Measurements from ENCODE around the gene CNR2.

DNA sequence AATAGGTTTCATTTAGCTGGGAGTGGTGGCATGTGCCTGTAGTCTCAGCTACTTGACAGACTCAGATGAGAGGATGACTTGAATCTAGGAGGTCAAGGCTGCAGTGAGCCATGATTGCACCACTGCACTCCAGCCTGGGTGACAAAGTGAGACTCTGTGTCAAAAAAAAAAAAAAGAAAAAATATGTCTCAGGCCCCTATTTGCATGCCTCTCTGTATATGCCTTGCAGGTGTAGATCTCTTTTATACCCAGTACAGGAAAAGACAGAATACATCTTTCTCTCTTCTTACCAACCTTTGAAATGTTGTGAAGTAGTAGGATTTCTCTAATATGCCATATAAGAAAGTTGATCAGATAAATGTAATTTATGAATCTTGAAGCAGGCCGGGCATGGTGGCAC is 6.4 kb downstream of the CNR2 start:
- TF ChIP-seq, protein P1, sequence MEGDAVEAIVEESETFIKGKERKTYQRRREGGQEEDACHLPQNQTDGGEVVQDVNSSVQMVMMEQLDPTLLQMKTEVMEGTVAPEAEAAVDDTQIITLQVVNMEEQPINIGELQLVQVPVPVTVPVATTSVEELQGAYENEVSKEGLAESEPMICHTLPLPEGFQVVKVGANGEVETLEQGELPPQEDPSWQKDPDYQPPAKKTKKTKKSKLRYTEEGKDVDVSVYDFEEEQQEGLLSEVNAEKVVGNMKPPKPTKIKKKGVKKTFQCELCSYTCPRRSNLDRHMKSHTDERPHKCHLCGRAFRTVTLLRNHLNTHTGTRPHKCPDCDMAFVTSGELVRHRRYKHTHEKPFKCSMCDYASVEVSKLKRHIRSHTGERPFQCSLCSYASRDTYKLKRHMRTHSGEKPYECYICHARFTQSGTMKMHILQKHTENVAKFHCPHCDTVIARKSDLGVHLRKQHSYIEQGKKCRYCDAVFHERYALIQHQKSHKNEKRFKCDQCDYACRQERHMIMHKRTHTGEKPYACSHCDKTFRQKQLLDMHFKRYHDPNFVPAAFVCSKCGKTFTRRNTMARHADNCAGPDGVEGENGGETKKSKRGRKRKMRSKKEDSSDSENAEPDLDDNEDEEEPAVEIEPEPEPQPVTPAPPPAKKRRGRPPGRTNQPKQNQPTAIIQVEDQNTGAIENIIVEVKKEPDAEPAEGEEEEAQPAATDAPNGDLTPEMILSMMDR (IDR thresholded peaks at IDR 0.05 in 8 of 11, conservative IDR thresholded peaks at IDR 0.05 in 3 of 11), result no peak
- TF ChIP-seq POLR2A (IDR thresholded peaks at IDR 0.05), result no peak
- no peak for TF ChIP-seq POLR2AphosphoS5 (IDR thresholded peaks at IDR 0.05)
